K562 (cell line): ENCODE data around the gene RERG. TPM values are rescaled to one million over a fixed set of nuclear protein-coding genes. Genes with fewer than 3 reads are reported as not detected.

ENCODE experiments used
- ATAC-seq: fragments of 200-7000 bp; cut with Tn5 transposase; 3 replicates; pipeline ENCODE4 v1.9.1; 2020; ENCODE audit warnings: moderate library complexity
- BruUV-seq: library from RNA; stranded (reverse); fragments of 400-500 nt; replicated peaks from 2 replicates; lab custom pipeline; 2021; lab: Mats Ljungman, UMichigan
- CTCF ChIA-PET: fragments of 300-600 bp; formaldehyde crosslinking; extraction: SDS; loops from one replicate; lab custom pipeline; 2021; ENCODE audit warnings: low intra/inter-chr PET ratio; lab: Yijun Ruan, JAX
- POLR2A ChIA-PET: fragments of 300-600, 350-650 bp; sonication (Branson Sonifier 250); formaldehyde crosslinking; extraction: SDS; loops from one replicate; lab custom pipeline; 2021; ENCODE audit warnings: antibody characterized with exemption, inconsistent platforms; lab: Yijun Ruan, JAX
- DNase-seq, 4 experiments: peaks; one replicate each; pipeline versions ENCODE4 v3.0.0 to v3.0.0-alpha.2; 2011 to 2018; ENCODE audit warnings: low spot score in 3 of 4, mixed read lengths in 3 of 4; ENCODE audit errors: extremely low read depth in 1 of 4
- FAIRE-seq: peaks from 2 replicates; lab custom pipeline; 2011; peaks lifted over from hg19 to GRCh38; lab: Jason Lieb, UNC
- H2AFZ ChIP-seq: 2 replicates; pipeline ENCODE4 v1.6.0; 2011; ENCODE audit warnings: low read depth, low read length, control low read depth, inconsistent platforms
- H3K27ac ChIP-seq: fragments of 200-600 bp; 3 replicates; pipeline ENCODE4 v1.8.0; 2011; ENCODE audit warnings: low read depth, mild to moderate bottlenecking, control low read depth, inconsistent platforms, low read length, moderate library complexity, mixed read lengths; ENCODE audit errors: extremely low read depth
- H3K27me3 ChIP-seq, 2 experiments: fragments of 300-600 bp in 1 of 2; 2 replicates in 1 of 2; 3 replicates in 1 of 2; pipeline versions ENCODE4 v1.6.0 to v1.8.0; 2011; ENCODE audit warnings: inconsistent platforms in 2 of 2, low read length in 2 of 2, mild to moderate bottlenecking in 1 of 2, mixed read lengths in 1 of 2, moderate library complexity in 1 of 2; ENCODE audit not compliant: control insufficient read depth in 2 of 2, insufficient read depth in 2 of 2
- H3K36me3 ChIP-seq: fragments of 300-600 bp; 3 replicates; pipeline ENCODE4 v1.8.0; 2011; ENCODE audit warnings: mild to moderate bottlenecking, low read length, inconsistent platforms; ENCODE audit not compliant: control insufficient read depth, insufficient read depth
- H3K4me1 ChIP-seq, 2 experiments: fragments of 200-600 bp in 1 of 2; replicated peaks in 1 of 2; 2 replicates in 1 of 2; 3 replicates in 1 of 2; pipeline versions ENCODE4 v1.5.1 to v1.8.0; 2011; ENCODE audit warnings: inconsistent platforms in 2 of 2, low read length in 2 of 2, mild to moderate bottlenecking in 1 of 2, mixed read lengths in 1 of 2, moderate library complexity in 1 of 2; ENCODE audit not compliant: control insufficient read depth in 2 of 2, insufficient read depth in 2 of 2
- H3K4me2 ChIP-seq: 2 replicates; pipeline ENCODE4 v1.6.1; 2011; ENCODE audit warnings: low read length, control low read depth, inconsistent platforms, mixed read lengths; ENCODE audit not compliant: insufficient read depth
- H3K4me3 ChIP-seq: fragments of 200-600 bp; sonication (generic), shearing (Covaris generic); 2 replicates; pipeline ENCODE4 v1.5.1; 2016; ENCODE audit warnings: control low read depth, inconsistent platforms
- H3K79me2 ChIP-seq: fragments of 200-600 bp; 3 replicates; pipeline ENCODE4 v1.8.0; 2011; ENCODE audit warnings: low read length, inconsistent platforms; ENCODE audit not compliant: control insufficient read depth, insufficient read depth
- H3K9ac ChIP-seq, 2 experiments: 2 replicates each; pipeline versions ENCODE4 v1.6.0 to v1.6.1; 2011; ENCODE audit warnings: low read depth in 2 of 2, low read length in 2 of 2, control low read depth in 1 of 2, inconsistent platforms in 1 of 2, mild to moderate bottlenecking in 1 of 2, mixed read lengths in 1 of 2; ENCODE audit not compliant: insufficient read depth in 1 of 2
- H3K9me1 ChIP-seq: one replicate; pipeline ENCODE4 v1.6.0; 2011; ENCODE audit warnings: inconsistent platforms, mild to moderate bottlenecking, low read length, moderate library complexity; ENCODE audit not compliant: control insufficient read depth, insufficient read depth
- H3K9me3 ChIP-seq: replicated peaks from 2 replicates; pipeline ENCODE4 v1.5.1; 2011; ENCODE audit warnings: low read depth, low read length, inconsistent platforms; ENCODE audit not compliant: control insufficient read depth, insufficient read depth
- H4K20me1 ChIP-seq: replicated peaks from 2 replicates; pipeline ENCODE4 v1.6.1; 2011; ENCODE audit warnings: low read length, inconsistent platforms, mixed read lengths; ENCODE audit not compliant: control insufficient read depth, insufficient read depth
- CAMTA2 ChIP-seq: fragments of 250-450 bp; sonication (Bioruptor Pico); conservative IDR thresholded peaks from 2 replicates; pipeline ENCODE4 v1.5.1; 2022
- CEBPG ChIP-seq, 3 experiments: fragments of 200-800 bp in 1 of 3; sonication (Bioruptor generic) in 1 of 3; sonication (generic) in 1 of 3; formaldehyde crosslinking in 1 of 3; IDR thresholded peaks in 2 of 3; conservative IDR thresholded peaks in 1 of 3; 2 replicates each; pipeline versions ENCODE4 v1.6.1 to v1.8.0; 2016 to 2022; ENCODE audit warnings: missing compliant biosample characterization in 2 of 3, missing genetic modification characterization in 2 of 3, mild to moderate bottlenecking in 1 of 3, missing genetic modification reagents in 1 of 3
- CXXC5 ChIP-seq: fragments of 250-450 bp; sonication (Bioruptor Pico); IDR thresholded peaks from 2 replicates; pipeline ENCODE4 v1.8.0; 2022; ENCODE audit warnings: inconsistent platforms, mild to moderate bottlenecking, moderate library complexity
- HLTF ChIP-seq: fragments of 450-650 bp; IDR thresholded peaks from 2 replicates; pipeline ENCODE4 v1.6.1; 2016
- HNRNPH1 ChIP-seq: fragments of 200-400 bp; formaldehyde crosslinking; optimal IDR thresholded peaks from 2 replicates; pipeline ENCODE3; 2017; ENCODE audit warnings: low read depth, mild to moderate bottlenecking, low read length, moderate library complexity
- TCF7L2 ChIP-seq: fragments of 150-350 bp; IDR thresholded peaks from 2 replicates; pipeline ENCODE4 v1.6.1; 2016; ENCODE audit warnings: low read depth, mild to moderate bottlenecking, low read length, moderate library complexity
- ZKSCAN8 ChIP-seq: fragments of 200-800 bp; sonication (Bioruptor generic); IDR thresholded peaks from 2 replicates; pipeline ENCODE4 v1.6.1; 2016; ENCODE audit warnings: missing genetic modification characterization, missing compliant biosample characterization
- WGBS: fragments of 100-300 bp; shearing (Covaris generic); methylation state at CpG from one replicate; pipeline ENCODE4 v1.1.6; 2016; ENCODE audit warnings: low coverage, mixed read lengths; ENCODE audit not compliant: insufficient coverage; ENCODE audit errors: missing lambda C conversion rate; 5-methylcytosine and 5-hydroxymethylcytosine counted together
- in situ Hi-C: fragments of 300-500 bp; cut with MboI; formaldehyde crosslinking; loops from 4 replicates; pipeline ENCODE4 v1.15.0; 2018; ENCODE audit warnings: inconsistent platforms, mixed read lengths
- intact Hi-C: fragments of 100-400 bp; cut with micrococcal nuclease; formaldehyde crosslinking; loops from 2 replicates; pipeline ENCODE4 v1.14.2; 2022
- polyA plus RNA-seq, 8 experiments: library from polyadenylated mRNA; depleted of rRNA in 4 of 8; stranded (reverse) in 5 of 8; unstranded in 3 of 8; fragments of >200 nt; fragmentation: Nextera tagmentation in 2 of 8; fragmentation: Illumina TruSeq in 1 of 8; extraction: Ambion mirVana in 2 of 8; extraction: Trizol in 1 of 8; gene quantifications; 2 replicates each; pipeline versions ENCODE4 v1.2.1 to v1.2.3, GENCODE V29; 2011 to 2014; ENCODE audit warnings: inconsistent platforms in 1 of 8, missing spikeins in 1 of 8
- total RNA-seq, 7 experiments: library from RNA; depleted of rRNA in 6 of 7; stranded (reverse); fragments of >200 nt in 6 of 7; fragmentation: Illumina TruSeq in 2 of 7; extraction: Trizol in 2 of 7; gene quantifications; 2 replicates each; pipeline versions ENCODE4 v1.2.1 to v1.2.3, GENCODE V29; 2011 to 2021; ENCODE audit warnings: low replicate concordance in 1 of 7
- TF ChIP-seq, protein P1 (sequence below): sonication (generic); formaldehyde crosslinking; IDR thresholded peaks from 2 replicates; pipeline ENCODE4 v1.9.0; 2022; ENCODE audit warnings: mild to moderate bottlenecking, missing genetic modification reagents

RERG gene
- total and polyA plus RNA-seq, 9 of the 15 experiments (the other 6 are each of a cell fraction or from before 2014, with no cell fraction given): 2.2 to 7.3 (median 3.0) TPM

DNA sequence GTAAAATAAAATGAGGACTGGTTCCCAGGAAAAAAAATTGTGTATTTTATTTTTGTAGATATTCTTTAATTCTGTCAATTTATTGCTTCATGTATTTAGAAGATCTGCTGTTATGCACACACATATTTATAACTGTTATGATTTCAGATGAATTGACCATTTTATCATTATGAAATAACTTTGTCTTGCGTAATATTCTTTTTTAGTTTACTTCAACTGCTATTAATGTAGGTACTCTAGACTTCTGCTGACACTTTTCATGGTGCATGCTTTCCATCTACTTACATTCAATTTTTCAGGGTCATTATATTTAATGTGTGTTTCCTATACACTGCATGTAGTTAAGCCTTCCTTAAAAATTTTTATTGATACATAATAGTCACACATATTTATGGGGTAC lies 162.1 kb downstream of the RERG start:
- Histone ChIP-seq H3K9me1 (no peaks in the 10 kb centered on the region), H3K36me3 (no peaks in the 10 kb centered on the region), H2AFZ (no peak overlapping the region), H3K4me2 (no peak overlapping the region), H3K79me2 (no peaks in the 10 kb centered on the region), H3K4me3 (no peak overlapping the region), H3K4me1 (no peaks in the 10 kb centered on the region), H3K27ac (no peak overlapping the region), H3K27me3 (no peaks in the 10 kb centered on the region), H3K9me3 (no peaks in the 10 kb centered on the region), H3K9ac (no peak overlapping the region), H4K20me1 (no peaks in the 10 kb centered on the region)
- ChIA-PET CTCF (no interaction called here), POLR2A (no interaction called here)
- no peak for TF ChIP-seq HNRNPH1
- TF ChIP-seq HLTF: no peak
- TF ChIP-seq, protein P1, sequence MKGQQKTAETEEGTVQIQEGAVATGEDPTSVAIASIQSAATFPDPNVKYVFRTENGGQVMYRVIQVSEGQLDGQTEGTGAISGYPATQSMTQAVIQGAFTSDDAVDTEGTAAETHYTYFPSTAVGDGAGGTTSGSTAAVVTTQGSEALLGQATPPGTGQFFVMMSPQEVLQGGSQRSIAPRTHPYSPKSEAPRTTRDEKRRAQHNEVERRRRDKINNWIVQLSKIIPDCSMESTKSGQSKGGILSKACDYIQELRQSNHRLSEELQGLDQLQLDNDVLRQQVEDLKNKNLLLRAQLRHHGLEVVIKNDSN (CRISPR knock-in tag): no peak
- TF ChIP-seq CAMTA2: no peak
- TF ChIP-seq CEBPG (CRISPR knock-in tag; IDR thresholded peaks at IDR 0.05): no peak
- 0 out of 4 replicates have a peak, but pooled peaks of 1 of the 2 experiments have one; percentile 25 for TF ChIP-seq CEBPG (tag; conservative IDR thresholded peaks at IDR 0.05 in 1 of 2, IDR thresholded peaks at IDR 0.05 in 1 of 2)
- no peak for TF ChIP-seq TCF7L2
- no peak for TF ChIP-seq CXXC5 (CRISPR knock-in tag)
- TF ChIP-seq ZKSCAN8 (CRISPR knock-in tag): no peak
- BruUV-seq: no TSS peak
- FAIRE-seq: no peak
- ATAC-seq: no peak
- no peak for DNase-seq
- intact Hi-C loops: no loop called here
- in situ Hi-C loops: no loop called here
- WGBS: 0% methylated on average over 1 of the region's 1 CpG

Other genes starting within 250 kb of the RERG start
- not detected in 2 replicates for gene PDE6H, start 248.4 kb downstream of the RERG start, total RNA-seq (2014; rRNA removed)
- not detected in 2 replicates for gene PDE6H, start 248.4 kb downstream of the RERG start, total RNA-seq (2014; rRNA removed; fragmentation: Illumina TruSeq; extraction: Trizol)
- gene PDE6H, start 248.4 kb downstream of the RERG start, total RNA-seq (2015; rRNA removed; fragmentation: Illumina TruSeq; extraction: Trizol): not detected in 2 replicates
- gene PDE6H, start 248.4 kb downstream of the RERG start, total RNA-seq (2021): not detected in 2 replicates
- gene PDE6H, start 248.4 kb downstream of the RERG start, polyA plus RNA-seq (2011; rRNA removed): not detected in 2 replicates
- gene PDE6H, start 248.4 kb downstream of the RERG start, polyA plus RNA-seq (2014; fragmentation: Illumina TruSeq; extraction: Trizol): not detected in 2 replicates
- under 1 TPM in 1 of 2 experiments, not detected in 1; 0.15 TPM for gene PDE6H, start 248.4 kb downstream of the RERG start, polyA plus RNA-seq (2014; fragmentation: Nextera tagmentation; extraction: Ambion mirVana)
- not detected in 2 replicates for gene PDE6H, start 248.4 kb downstream of the RERG start, polyA plus RNA-seq (2014; rRNA removed)
- gene PTPRO, start 101.1 kb upstream of the RERG start, total RNA-seq (2014; rRNA removed): not detected in 2 replicates
- not detected in 2 replicates for gene PTPRO, start 101.1 kb upstream of the RERG start, total RNA-seq (2014; rRNA removed; fragmentation: Illumina TruSeq; extraction: Trizol)
- gene PTPRO, start 101.1 kb upstream of the RERG start, total RNA-seq (2015; rRNA removed; fragmentation: Illumina TruSeq; extraction: Trizol): not detected in 2 replicates
- 0.22 TPM in 1 of 2 replicates, not detected in the other for gene PTPRO, start 101.1 kb upstream of the RERG start, total RNA-seq (2021)
- not detected in 2 replicates for gene PTPRO, start 101.1 kb upstream of the RERG start, polyA plus RNA-seq (2011; rRNA removed)
- gene PTPRO, start 101.1 kb upstream of the RERG start, polyA plus RNA-seq (2014; fragmentation: Illumina TruSeq; extraction: Trizol): not detected in 2 replicates
- not detected for gene PTPRO, start 101.1 kb upstream of the RERG start, polyA plus RNA-seq (2014; fragmentation: Nextera tagmentation; extraction: Ambion mirVana)
- not detected in 2 replicates for gene PTPRO, start 101.1 kb upstream of the RERG start, polyA plus RNA-seq (2014; rRNA removed)